Endometrial microvascular endothelial cells (primary cell): ENCODE results near the gene EEFSEC. TPM values are rescaled to one million over a fixed set of nuclear protein-coding genes. Genes with fewer than 3 reads are reported as not detected.

Source experiments
- in situ Hi-C: cut with HindIII; loops from 2 replicates; pipeline ENCODE4 v1.10.0; 2017; ENCODE audit warnings: low sequenced_read_pairs, low pct_unique_long_range_greater_than_20kb; ENCODE audit errors: inconsistent ontology term
- total RNA-seq: library from RNA; depleted of rRNA; stranded (reverse); fragments of >200 nt; gene quantifications from one replicate; pipeline ENCODE4 v1.2.3, GENCODE V29; 2015; ENCODE audit errors: inconsistent ontology term

EEFSEC gene
- total RNA-seq, 1 donor from 2014 or later = 21.7 TPM

DNA sequence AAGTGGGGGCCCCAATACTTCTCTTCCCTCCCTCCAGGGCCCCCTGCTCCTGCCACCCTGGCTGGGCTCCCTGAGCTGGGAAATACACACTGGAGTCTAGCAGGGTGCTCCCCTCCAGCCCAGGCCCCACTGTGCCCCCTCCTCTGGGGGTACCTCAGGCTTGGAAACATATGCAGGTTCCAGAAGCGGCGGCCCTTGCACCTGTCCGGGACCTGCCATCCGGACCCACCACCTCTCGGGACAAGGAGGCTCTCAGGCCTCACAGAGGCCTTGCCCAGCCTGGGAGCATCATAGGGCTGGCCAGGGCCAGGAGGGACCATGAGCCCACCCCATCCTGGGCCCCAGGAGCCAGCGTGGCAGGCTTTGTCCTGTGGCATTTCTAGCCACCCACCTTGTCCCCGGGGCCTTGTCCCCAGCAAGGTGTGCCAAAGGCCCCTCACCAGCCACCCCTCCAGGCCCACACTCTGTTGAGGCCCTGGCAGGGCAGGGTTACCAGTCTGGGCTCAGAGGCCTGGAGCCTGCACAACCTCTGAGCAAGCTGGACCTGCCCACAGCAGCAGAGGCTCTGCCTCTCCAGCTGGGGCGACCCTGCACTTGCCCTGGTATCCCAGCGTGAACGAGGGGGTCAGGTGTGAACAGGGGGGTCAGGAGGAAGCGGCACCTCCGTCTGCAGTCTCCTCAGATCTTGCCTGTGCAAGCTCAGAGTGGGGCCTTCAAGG, 267.6 kb downstream of the EEFSEC start:
- in situ Hi-C loops = loop anchor here (10.0 kb wide), 2 partner anchors 74 to 154 kb away; partner anchors contain the start of gene GATA2

DNA sequence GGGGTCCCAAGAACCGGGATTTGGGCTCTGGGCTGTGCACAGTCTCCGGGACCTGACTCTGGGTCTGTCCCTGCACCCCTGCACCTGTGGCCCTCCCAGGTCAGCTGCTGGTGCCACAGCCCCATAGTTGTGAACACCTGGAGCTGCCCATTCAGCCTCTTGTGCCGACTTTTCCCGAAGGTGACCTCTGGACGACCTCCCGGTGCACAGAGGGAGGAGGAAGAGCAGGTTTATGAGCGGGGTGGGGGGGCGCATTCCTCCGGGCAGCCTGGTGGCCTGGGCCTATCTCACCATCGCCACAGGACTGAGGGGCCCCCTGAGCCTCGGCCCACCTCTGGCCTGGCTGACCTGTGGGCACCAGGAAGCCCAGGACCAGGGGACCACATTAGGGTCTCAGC, 268.2 kb downstream of the EEFSEC start:
- in situ Hi-C loops = loop anchor here (10.0 kb wide), 2 partner anchors 73 to 153 kb away; partner anchors contain the start of gene GATA2

DNA sequence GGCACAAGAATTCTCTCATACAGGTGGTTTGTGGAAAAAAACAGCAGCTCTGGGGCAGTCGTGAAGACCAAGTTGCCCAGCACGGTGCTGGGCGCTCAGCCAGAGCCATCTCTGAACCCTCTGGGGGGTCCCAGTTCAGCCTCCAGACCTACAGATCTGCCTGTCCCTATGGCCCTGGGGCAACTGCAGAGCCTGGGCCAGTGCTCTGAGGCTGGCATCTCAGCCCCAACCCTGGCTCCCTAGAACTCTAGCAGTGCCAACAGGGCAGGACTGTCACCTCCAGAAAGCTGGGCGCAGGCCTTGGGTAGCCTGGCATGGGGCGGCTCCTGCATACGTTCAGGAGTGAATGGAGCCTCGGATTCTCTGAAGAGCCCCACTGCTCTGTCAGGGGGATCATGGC, 268.7 kb downstream of the EEFSEC start:
- in situ Hi-C loops = loop anchor here (10.0 kb wide), 2 partner anchors 73 to 153 kb away; partner anchors contain the start of gene GATA2

DNA sequence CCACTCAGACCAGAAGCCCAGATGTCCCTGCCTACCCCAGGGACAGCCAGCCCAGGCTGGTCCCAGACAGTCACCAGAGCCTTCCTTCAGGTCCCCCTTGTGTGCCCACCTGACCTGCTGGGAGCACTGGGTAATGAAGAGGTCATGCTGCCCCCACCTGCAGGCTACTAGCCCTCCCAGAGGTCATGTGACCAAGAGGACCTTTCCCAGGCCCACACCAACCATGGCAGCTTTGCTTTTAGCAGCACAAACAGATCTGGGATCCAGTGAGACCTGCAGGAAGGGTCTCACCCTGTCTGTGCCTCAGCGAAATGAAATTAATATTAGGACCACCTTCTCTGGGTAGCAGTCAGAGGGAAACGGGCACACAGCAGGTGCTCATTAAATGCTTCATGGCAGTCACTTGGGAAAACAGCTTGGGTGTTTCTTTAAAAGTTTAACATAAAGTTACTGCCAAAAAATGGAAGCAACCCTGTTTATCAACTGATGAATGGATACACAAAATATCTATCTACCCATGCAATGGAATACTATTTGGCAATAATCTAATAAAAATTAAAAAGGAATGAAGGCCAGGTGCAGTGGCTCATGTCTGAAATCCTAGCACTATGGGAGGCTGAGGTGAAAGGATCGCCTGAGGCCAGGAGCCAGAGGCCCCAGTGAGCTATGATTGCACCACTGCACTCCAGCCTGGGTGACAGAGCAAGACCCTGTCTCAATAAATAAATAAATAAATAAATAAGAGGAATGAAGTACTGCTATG, 269.7 kb downstream of the EEFSEC start:
- in situ Hi-C loops = loop anchor here (10.0 kb wide), 2 partner anchors 72 to 152 kb away; partner anchors contain the start of gene GATA2

DNA sequence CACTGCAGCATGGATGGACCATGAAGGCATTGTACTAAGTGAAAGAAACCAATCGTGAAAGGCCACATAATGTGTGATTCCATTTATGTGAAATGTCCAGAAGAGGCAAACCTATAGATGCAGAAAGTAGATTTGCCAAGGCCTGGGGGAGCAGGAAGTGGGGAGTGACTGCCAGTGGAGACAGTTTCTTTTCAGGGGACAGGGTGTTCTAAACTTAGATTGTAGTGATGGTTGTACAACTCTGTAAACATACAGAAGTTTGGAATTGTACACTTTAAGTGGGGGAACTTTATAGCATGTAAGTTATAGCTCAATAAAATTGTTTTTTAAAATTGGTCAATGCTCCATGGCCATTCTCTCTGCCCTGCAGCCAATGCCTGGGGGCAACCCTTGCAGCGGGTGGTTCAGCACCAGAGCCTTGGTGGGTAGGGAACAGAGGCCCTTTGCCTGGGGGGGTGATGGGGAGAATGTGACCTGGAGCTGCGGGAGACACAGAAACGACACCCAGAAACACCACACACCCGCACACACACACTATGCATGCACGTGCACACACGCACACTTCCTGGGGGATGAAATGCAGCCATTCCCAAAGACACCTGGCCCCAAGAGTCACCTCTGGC, 270.4 kb downstream of the EEFSEC start:
- in situ Hi-C loops = loop anchor here (10.0 kb wide), 2 partner anchors 71 to 151 kb away; partner anchors contain the start of gene GATA2

DNA sequence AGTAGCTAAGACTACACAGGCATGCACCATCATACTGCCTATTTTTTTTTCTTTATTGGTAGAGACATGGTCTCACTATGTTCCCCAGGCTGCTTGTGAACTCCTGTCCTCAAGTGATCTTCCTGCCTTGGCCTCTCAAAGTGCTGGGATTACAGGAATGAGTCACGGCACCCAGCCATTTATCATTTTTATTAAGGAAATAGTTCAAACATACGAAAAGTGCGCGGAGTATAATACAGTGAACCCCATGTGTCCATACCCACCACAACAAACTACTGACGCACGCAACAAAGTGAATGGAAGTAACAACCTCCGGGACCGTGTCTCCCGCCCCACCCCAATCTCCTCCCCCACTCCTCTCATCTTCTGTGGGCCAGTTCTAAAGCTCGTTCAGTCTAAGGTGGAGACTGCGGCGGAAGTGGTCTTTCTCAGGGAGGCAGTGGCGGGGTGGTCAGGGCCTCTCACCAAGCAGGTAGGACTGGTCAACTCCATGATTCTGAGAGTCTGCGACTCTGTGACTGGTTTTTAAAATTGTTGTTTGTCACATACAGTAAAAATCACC, 271.3 kb downstream of the EEFSEC start:
- in situ Hi-C loops = loop anchor here (10.0 kb wide), 2 partner anchors 70 to 150 kb away; partner anchors contain the start of gene GATA2

DNA sequence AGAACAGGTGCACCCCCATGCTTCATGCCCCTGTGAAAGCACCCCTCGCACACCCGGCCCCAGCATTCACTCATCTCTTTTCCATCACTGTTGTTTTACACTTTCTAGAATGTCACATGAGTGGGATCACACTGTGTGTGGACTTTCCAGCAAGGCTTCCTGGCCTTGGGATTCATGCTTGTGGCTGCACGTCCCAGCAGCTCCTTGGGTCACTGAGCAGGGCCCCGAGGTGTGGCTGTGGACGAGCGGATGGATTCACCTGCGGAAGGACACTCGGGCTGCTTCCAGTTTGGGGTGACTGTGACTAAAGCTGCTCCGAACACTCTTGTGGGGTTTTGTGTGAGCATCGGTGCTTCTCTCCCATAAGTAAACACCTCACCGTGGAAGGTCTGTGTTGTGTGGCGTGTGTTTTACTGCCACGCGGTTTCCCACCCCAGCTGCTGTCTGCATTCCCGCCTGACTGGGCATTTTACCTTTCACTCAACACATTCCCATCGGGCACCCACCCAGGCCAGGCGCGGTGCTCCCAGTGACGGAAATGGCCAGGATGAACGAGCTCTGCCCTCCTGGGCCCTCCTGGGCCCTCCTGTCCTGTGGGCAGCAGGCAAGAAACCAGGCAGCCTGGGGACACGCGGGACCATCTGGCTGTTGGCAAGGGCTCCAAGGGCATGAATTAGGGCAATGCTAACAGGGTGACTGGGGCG, 272.0 kb downstream of the EEFSEC start:
- in situ Hi-C loops = loop anchor here (10.0 kb wide), 2 partner anchors 70 to 150 kb away; partner anchors contain the start of gene GATA2

DNA sequence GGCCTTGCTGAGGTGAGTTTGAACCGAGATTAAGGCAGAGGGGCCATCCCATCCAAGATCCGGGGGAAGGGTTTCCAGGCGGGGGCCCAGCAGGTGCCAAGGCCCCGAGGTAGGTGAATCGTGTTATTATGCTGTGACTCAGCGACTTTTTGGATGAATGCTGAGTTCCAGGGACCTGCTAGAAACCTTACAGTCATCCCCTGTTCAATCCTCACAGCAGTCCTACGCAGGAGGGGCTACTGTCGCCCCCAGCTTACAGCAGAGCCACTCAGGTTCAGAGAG, 272.5 kb downstream of the EEFSEC start:
- in situ Hi-C loops = loop anchor here (10.0 kb wide), 2 partner anchors 69 to 149 kb away; partner anchors contain the start of gene GATA2

DNA sequence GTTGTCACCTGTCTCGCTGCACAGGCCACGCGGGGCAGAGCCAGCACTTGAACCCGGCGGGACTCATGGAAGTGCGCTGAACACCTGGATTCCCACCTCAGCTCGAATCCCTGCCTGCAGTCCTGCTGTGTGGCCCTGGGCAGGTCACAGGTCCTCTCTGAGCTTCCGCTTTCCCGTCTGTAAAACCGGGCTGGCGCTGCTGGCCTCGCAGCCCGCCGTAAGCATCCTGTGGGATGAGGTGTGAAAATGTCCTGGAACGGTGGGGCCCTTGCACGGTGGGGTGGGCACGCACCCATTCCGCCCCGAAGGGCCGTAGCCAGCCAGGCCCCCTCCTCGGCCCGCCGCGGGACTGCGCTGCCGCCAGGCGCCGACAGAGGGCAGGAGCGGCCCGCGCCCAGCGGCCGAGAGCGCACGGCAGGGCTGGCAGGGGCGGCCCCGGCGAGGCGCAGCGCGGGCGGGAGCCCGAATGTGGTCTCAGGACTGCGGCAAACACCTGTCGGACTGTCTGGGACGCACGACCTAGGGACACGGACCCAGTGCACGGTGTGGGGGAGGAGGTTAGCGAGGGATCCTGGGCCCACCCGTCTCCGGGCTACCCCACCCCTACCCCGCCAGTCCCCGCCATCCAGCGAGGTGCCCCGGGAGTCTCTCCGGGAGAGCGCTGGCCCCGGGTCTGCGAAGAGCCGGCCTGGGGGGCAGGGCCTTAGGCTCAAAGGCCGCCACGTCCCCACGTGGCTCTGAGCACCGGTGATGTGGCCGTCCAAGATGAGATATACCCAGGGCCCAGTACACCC, 273.0 kb downstream of the EEFSEC start:
- in situ Hi-C loops = loop anchor here (10.0 kb wide), 2 partner anchors 68 to 148 kb away; partner anchors contain the start of gene GATA2

DNA sequence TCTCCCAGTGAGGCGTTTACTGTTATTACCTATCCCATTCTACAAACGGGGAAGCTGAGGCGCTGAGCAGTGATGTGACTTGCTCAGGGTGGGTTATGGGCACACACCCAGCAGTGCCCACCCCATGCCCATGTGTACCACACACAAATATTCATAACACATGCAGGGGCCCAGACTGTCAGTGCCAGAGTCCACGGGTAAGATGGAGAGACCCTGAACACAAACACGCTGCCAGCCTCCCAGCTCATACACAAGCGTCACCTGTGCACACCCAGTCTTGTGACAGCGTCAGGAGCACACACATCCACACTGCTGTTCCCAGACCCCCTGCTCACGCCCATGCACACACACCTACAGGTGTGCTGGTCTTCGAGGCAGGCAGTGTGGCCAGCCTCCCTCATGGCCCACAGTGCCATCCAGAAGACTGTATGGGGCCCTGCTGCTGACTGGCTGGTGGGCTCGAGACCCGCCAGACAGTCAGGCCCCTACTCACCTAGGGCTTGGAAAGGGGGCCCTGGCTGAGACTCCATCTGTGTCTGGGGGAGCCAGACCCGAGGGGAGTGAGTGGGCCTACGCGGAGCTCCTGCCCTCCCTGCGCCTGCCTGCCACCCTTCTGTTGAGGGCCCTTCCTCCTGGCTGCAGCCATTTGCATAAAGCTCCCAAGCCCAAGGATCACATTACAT, 274.0 kb downstream of the EEFSEC start:
- in situ Hi-C loops = loop anchor here (10.0 kb wide), 2 partner anchors 67 to 147 kb away; partner anchors contain the start of gene GATA2

DNA sequence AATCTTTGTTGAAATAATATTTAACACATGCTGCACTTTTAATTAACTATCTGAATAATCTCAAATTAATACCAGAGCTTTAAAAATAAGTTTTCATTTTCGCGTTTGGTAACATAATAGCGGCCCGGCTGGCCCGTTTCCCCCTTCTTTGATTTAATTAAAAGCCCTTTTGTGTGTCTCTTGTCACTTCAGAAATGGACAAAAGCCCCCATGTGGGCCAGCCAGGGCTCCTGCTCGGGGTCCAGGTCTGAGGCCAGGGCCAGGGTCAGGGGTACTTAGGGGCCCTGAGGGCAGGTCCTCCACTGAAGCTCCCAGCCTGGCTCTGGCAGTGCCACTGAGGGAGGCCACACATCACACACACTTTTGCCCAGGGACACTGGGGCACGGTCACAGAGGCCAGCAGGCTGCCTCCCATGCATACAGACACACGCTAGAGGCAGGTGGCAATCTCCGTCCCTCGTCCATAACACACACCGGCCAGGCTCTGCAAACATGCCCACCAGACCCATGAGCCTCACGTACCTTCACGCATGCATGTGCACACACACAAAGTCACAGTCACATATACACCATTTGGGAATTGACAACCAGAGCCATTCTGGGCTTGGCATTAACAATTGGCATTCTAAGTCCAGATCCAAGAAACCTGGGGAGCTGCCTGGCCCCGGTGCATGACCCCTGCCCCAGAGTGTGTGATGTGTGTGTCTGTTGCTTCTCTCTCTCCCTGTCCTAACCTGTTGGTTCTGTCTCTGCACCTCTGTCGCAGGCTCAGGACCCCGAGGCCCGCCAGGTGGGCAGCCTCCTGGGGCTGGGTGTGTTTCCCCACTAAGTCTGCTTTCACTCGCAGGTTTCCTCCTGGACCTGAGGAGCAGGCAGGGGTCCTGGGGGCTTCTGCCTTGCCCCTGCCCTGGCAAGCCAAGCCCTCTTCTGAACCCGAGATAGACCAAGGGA, 274.9 kb downstream of the EEFSEC start:
- in situ Hi-C loops = loop anchor here (10.0 kb wide), 2 partner anchors 67 to 147 kb away; partner anchors contain the start of gene GATA2

DNA sequence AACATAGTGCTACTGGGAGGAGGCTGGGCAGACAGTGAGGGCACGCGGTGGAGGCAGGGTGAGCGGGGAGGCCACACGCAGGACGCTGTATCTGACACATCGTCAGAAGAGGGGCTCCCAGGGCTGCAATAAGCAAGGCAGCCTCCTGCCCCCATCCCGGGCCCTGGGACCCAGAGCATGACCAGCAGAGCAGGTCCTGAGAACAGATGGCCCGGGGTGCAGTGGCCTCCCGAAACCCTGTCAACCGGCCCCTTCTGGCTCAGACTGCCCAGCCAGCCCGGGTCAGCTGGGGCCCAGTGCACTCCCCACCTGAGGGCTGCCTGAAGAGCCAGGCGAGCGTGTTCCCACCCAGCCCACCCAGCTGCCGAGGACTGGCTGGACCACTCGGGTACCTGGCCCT, 276.0 kb downstream of the EEFSEC start:
- in situ Hi-C loops = loop anchor here (10.0 kb wide), 2 partner anchors 66 to 146 kb away; partner anchors contain the start of gene GATA2

DNA sequence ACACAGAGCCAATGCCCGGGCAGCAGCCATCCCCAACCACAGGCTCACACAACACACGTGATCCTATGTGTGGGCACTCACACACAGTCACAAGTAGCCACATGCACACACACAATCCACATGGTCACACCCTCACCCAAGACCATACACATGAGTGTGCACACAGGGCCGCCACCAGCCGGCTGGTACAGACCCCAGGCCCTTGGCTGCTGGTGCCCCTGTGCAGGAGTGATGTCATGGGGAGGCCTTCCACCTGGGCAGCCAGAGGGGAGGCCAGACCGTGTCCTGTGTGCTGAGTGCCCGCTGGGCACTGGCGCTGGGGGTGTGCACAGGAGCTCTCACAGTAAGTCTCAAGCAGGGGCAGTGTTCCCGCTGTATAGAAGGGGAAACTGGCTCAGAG, 276.5 kb downstream of the EEFSEC start:
- in situ Hi-C loops = loop anchor here (10.0 kb wide), 2 partner anchors 65 to 145 kb away; partner anchors contain the start of gene GATA2

DNA sequence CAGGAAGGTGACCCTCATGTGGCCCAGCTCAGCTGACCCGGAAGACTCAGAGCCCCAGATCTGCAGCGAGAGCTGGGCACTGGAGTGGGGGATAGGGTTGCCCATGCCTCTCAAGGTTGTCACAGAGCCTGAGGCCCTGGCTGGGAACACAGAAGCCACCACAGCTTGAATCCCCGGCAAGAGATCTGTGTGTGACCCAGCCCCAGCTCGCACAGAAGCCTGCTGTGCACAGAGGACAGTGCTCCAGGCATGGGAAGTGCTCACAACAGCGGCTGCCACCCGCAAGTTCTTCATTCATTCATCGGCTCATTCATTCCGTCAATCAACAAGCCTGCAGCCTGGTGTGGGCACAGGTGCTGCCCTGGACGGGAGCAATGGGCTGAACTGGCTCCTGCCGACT, 277.0 kb downstream of the EEFSEC start:
- in situ Hi-C loops = no loop called here

DNA sequence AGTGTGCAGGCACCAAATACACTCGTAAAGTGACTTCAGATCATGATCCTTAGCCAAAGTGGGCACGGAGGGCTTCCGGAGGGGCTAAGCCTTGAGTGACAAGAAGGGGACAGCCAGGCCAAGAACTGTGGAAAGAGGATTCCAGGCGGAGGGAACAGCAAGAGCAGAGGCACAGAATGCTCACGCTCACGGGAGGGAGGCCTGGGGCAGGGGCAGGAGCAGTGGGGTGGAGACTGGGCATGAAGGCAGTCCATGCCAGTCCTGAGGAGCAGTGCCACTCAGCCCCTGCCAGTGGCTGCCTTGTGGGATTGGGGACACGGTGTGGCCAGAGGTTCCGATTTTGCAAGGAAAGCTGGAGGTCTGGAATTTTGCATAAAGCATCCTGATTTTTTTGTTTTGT, 277.4 kb downstream of the EEFSEC start:
- in situ Hi-C loops = no loop called here

DNA sequence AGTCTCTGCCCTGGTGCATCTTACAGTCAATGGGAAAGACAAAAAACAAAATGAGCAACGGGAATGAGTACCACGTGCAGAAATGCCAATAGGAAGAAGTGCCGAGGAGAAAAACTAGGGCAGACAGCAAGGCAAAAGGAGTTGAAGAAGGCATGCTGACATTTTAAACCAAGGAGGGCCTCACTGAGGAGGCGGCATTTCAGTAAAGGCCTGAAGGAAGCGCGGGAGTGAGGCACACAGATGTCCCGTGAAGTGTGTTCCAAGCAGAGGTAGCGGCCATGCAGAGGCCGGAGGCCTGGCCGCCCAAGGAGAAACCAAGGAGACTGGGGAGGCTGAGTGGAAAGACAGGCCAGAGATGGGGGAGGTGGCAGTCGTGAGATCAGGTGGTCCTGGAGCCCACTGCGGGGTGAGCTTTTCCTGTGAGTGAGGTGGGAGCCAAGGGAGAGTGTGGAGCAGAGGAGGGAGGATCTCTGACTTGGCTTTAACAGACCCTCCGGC, 278.6 kb downstream of the EEFSEC start:
- in situ Hi-C loops = no loop called here
